Ramos (cell line): ENCODE data around the gene KCNG2.

Experiments used
- in situ Hi-C: fragments of 300-500 bp; cut with MboI; formaldehyde crosslinking; loops from one replicate; pipeline ENCODE4 v1.14.3; 2022; ENCODE audit warnings: low sequenced_read_pairs; ENCODE audit not compliant: unreplicated experiment

The KCNG2 gene

DNA sequence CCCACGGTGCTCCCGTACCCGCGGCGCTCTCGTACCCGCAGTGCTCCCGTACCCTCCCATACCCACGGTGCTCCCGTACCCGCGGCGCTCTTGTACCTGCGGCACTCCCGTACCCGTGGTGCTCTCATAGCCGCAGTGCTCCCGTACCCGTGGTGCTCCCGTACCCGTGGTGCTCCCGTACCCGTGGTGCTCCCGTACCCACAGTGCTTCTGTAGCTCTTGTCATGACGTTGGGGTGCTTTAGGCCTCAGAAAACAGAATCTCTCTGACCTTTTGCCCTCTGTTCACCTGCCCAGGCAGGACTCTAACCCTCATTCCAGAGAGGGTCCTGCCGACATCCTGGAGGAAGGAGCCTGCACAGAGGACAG lies 118.4 kb downstream of the KCNG2 start:
- in situ Hi-C loops, result no loop called here

DNA sequence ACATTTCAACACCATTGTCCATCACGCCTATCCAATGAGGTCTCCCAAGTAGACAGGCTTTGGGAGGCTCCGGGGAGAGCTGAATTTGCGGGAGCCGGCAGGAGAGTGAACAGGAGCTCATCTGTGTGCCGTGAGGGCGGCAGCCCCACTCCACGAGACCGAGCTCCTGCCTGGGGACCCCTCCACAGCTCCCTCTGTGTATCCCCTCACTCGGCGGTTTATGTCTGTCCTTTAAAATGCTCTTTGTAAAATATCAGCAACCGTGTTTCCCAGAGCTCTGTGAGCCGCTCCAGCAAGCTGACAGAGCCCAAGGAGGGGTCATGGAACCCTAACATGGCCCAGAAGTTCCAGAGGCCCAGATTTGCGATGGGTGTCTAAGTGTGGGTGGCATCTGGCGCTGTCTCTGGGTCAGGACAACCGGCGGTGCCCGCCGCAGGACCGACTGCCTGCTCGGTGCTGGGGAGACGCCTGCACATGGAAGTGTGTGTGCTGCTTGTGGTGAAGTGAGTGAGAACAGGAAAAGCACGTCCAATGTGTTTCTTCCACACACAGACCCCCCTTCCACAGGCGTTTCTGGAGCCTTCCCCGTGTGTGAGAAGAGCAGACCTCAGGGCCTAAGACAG lies 118.9 kb downstream of the KCNG2 start:
- in situ Hi-C loops, result no loop called here

DNA sequence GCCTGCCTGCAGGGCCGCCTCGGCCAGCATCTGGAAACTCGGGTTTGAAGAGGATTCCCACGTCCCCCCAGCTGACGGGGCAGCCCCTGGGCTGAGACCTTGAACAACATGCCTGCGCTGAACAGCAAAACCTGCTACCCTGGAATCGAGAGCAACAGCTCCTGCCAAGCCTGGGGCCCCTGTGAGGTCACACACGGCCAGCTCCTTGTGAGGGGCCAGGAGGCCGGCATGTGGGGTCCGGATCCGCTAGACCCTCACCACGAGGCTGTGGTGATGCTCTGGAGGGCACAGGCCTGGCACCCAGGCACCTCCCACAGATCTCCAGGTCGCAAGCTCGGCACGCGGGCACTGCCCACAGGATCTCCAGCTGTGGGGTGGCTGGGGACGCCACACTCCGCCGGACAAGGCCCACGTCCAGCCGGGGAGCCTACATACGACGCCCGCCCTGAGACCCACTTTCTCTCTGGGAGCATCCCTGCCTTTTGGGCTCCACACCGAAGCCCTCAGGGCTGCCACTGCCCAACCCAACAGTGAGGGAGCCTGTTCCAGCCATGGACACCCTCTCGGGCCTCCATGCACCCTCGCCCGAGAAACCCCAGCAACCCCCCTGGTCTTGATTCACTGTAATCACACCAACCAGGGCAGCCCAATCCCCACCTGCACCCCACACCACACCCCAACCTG lies 119.6 kb downstream of the KCNG2 start:
- in situ Hi-C loops, result no loop called here

DNA sequence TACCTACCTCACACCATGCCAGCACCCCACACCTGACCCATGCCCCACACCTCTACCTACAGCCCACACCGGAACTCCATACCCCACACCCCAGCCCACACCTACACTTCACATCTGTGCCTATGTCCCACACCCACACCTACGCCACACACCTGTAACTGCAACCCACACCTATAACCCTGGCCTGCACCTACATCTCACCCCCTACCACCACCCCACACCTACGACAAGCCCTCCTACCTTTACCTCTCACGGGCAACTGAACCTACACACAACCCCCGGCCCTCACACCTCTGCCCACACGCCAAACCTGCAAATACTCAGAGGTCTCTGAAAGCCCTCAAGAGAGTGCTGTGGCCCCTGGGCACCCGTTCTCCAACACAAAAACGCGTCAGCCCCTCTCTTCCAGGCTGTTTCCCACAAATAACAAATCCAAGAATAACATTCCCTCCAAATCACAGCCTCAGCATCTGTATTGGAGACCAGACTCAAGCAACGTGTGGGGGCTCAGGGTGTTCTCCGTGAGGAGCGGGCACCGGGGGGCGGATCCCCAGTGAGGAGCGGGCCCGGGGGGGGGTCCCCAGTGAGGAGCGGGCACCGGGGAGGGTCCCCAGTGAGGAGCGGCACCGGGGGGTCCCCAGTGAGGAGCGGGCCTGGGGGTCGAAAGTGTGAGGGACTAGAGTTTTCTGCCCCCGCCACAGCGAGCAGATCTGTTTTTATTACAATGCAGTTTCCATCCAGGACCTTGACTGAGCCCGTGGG lies 120.3 kb downstream of the KCNG2 start:
- in situ Hi-C loops, result no loop called here

DNA sequence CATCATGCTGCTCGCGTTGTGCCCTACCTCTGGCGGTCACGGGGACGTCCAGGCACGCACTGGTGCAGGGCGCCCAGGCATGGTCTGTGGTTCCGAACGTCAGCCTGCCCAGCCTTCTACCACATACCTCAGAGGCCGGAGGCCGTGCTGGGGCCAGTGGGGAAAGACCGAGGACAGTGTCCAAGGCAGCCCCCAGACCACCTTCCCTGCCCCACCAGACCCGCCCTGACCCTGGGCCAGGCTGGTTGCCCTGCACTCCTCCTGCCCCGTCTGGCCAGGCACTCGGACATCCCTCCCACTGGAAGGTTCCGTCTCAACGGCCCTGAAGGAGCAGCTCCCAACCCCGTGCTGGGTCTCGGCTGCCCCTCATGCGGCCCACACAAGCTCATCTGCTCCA lies 120.9 kb downstream of the KCNG2 start:
- in situ Hi-C loops, result no loop called here

DNA sequence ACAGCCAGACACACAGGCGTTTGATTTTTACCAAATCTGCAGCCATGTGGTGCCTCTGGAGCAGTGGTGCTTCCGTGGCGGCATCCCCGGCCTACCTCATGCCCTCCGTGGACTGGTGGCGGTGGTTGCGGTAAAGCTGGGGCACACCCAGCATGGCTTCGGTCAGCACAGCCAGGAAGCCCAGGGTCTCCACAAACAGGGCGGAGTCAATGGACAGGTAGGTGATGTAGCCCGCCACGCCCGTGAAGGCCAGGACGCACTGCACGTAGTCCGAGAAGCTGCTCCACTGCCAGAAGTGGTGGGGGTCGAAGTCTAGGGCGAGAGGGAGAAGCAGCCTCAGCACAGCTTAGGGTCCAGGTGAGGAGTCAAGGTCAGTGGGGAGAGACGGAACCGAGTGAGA lies 121.4 kb downstream of the KCNG2 start:
- in situ Hi-C loops, result no loop called here

DNA sequence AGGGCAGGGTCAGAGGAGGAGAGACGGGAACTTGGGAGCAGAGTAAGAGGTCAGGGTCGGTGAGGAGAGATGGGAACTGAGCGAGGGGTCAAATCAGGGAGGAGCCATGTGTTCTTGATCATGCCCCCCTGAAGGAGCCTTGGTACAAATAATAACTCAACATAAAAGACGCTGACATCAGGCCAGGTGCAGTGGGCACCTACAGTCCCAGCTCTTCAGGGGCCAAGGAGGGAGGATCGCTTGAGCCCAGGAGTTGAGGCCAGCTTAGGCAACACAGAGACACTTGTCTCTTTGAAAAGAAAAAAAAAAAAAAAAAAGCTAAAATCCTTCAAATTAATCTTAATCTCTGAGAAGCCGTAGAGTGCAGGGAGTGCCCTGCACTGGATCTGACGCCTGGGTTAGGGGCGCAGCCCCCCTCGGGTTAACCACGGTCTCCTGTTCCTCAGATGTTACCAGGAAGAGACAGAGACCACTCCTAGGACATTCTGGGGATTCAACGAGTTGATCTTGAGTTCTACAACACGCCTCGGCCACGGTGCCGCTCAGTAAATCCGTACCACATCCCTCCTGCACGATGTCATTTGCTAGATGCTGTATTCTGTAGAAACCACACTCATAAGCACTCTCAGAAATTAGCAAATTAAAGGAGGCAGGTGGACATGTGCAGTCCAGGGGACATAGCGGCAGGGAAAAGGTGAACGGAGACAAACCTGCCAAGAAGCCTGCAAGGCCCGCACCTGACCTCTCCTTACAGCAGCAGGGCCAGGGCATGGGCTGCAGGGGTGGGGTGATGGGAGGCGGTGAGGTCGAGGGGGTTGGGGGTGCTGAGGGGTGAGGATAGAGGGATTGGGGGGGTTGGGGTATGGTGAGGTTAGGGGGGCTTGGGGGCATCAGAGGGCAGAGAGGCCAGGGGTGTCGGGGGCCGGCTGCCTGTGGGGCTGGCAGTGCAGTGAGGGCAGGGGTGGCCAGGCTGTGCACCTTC lies 124.5 kb downstream of the KCNG2 start:
- in situ Hi-C loops, result no loop called here

DNA sequence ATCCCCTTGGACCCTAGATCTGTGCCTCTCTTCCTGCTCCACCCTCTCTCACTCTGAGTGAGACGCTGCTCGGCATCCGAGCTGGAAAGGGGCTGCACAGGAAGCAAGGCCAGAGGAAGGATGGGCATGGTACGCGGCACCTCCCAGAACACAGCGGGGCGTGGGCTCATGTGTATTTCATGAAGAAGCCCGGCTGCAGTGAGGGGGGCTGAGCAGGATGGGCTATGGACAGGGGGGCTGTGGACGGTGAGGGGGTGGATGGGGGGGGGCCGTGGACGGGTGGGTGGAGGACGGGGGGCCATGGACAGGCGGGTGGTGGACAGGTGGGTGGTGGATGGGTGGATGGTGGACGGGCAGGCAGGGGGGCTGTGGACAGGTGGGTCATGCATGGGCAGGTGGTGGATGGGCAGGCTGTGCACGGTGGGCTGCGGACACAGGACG lies 125.3 kb downstream of the KCNG2 start:
- in situ Hi-C loops, result no loop called here

DNA sequence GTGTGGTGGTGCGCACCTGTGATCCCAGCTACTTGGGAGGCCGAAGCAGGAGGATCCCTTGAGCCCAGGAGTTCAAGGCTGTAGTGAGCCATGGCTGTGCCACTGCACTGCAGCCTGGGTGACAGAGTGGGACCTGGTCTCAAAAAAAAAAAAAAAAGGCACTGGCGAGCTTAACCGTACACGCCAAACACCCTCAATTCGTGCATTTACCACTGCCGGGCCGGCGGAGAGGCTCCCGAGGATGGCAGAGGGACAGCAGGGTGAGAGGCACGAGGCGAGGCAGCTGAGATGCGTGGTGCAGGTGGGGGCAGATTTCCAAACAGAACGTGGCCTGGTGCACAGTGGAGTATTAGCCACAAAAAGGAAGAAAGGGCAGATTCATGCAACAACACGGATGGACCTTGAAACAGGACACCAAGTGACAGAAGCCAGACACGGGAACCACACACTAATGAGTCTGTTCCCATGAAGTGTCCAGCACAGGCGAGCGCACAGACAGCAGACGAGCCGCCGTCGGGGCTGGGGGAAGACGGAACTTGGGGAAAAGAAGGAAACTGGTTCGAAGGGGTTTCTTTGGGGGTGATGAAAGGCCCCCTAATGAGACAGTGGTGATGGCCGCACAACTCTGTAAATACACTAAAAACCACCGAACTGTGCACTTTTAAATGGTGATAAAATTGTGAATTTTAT lies 126.3 kb downstream of the KCNG2 start:
- in situ Hi-C loops, result no loop called here

DNA sequence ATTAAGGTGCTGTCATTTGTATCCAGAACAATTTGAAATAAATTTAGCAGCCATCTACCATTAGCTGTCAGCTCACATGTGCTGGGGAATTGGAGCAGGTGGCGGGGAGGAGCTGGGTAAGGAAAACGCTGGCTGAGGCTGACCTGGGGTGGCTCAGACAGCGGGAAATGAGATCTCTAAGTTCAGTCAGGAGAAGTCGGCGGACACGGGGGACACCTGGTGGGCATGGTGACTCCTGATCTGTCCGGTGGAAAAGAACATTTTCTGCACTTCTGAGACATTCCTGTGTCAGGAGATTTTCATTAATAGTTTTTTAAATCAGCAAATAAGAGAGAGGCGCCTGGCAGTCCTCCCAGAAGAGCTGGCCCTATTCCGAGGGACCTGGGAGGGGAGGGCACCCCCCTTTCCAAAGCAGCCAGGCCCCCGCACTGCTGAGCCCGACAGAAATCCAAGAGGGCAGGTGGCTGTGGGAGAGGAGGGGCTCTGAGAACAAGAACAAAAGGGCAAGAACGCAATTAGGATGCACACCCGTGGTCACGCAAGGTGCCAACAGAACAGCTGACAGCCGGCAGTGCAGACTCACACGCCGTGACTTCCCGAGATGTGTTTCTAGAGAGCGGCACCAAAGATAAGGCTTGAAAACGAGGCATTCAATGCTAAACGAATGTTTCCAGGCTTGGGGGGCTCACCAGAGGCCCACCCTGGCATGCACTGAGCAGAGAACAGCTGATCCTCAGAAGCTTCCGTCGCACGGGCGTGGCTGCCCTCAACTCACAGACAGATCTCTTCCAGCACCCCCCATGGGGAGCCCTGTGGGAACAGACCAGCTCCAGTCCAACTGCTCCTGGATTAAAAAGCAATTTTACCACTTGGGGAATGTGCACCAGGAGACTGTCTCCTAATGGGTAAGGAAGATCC lies 127.3 kb downstream of the KCNG2 start:
- in situ Hi-C loops, result no loop called here

DNA sequence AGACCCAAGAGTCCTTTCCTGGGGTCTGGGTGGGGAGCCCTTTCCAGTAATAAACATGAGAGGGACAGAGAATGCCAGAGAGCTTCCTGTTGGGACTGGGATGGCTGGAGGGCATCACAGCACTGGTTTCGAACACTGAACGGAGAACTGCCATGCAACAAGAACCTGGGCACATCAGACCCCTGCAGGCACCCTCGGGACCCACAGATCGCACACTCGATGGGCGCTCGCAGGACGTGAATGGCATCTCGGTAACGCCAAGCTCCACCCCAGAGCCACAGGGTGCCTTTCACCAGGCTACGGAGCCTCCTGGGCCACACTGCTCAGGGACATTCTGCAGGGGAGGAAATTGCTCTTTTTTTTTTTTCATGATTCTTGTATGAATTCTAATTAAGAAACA lies 128.6 kb downstream of the KCNG2 start:
- in situ Hi-C loops, result no loop called here

DNA sequence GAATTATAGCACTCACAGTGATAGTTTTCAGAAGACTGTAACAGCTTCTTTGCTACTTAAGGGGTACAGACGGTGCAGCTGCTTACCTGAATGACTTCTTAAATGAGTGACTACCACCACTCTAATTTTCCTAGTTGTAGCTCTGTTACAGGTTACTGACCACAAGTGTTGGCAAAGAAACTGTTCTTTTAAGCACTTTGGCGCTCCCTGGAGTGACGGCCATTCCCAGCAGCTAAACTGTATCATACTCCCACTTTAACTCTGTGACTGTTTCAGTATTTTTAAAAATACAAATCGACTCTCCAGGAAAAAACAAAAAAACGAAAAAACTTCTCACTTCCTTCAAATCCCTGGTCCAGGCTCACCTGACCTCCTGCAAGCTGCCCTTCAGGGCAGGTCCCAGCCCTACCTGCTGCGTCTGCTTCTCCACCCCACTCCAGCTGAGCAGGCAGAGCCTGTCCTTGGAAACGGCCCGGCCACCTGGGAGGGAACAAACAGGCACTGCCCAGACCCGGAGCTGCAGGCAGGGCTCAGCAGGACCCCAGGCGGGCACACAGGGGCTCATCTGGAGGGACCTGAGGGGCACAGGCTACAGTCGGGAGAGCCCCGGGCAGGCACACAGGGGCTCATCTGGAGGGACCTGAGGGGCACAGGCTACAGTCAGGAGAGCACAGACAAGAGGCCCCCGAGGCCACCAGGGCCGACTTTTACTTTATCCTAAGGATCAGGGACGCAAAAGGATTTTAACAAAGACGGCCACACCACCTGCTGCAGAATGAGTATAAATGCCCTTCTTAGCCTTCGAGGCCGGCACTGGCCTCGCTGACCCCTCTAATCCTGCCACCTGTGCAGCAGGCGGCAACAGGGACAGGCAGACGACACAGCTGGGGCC lies 129.2 kb downstream of the KCNG2 start:
- in situ Hi-C loops, result no loop called here

DNA sequence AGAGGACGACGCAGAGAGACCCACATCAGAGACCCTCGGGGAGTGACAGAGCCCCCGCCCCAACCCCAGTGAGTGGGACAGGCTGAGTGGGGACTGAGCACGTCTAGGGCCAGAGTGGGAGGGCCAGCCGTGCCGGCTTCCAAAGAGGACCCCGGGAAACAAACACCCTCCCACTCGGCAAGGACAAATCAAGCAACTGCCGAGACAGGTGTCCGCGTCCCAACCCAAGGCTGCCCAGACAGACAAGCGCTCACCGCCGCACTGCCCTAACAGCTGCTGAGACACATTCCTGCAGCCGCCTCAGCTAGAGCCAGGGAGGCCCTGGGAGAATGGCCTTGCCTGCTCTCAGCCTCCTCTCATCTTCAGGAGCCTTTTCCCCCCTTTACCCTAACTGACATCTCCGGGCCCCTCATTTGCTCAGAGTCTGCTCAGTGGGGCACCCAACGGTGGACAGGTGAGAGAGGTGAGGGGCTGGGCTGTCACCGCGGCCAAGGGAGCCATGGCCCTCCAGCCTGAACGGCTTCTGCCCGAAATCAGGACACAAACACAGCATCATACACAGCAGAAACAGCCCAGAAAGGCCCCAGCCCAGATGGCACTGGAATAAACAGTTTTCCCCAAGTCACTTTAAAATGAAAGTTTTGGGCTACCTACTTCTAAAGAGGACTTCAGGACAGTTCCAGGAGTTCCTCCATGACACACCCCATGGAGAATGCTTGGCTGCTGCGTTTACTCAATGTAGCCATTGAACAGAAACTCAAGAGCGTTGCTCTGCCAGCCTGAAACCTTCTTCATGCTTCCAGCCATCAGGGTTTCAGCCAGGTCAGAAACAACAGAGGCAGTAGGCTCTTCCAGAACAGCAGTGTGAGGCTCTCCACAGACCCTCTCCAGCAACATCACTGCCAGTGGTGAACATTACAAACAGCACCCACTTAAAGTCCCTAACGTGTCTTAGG lies 130.1 kb downstream of the KCNG2 start:
- in situ Hi-C loops, result no loop called here

DNA sequence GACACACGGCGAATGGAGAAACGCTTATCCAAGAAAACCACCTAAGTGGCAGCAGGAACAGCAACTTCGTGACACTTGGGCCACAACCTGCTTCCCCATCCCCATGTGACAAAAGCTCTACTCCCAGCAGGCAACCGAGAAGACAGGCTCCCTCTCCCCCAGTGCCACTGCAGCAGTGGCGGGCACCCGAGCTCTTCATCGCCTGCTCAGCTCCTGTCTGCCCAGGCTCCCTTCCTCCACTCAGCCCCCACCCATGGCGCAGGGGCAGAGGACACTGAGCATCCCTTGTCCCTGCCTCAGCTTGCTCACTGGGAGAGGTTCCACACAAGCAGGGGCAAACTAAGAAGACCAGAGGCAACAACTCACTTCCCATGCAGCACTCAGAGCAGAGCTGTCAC lies 130.8 kb downstream of the KCNG2 start:
- in situ Hi-C loops, result no loop called here

DNA sequence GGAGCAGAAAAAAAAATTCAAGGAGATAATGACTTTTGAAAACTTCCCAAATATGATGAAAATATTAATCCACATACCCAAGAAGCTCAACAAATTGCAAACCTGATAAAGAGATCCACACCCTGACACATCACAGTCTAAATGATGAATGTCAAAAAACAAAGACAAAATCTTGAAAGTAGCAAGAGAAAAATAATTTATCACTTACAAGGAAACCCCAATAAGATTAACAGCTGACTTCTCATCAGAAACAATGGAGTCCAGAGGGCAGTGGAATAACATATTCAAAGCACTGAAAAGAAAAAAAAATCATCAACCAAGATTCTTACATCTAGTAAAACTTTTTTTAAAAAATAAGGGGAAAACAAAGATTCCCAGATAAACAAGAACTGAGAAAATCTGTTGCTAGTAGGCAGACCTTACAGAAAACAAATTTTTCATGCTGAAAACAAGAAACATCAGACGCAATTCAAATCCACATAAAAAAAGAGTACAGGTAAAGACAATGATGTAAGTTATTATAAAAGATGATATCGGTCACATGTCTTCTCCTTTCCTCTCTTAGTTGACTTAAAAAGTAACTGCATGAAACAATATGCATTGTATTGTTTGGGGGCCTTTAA lies 132.4 kb downstream of the KCNG2 start:
- in situ Hi-C loops, result no loop called here

DNA sequence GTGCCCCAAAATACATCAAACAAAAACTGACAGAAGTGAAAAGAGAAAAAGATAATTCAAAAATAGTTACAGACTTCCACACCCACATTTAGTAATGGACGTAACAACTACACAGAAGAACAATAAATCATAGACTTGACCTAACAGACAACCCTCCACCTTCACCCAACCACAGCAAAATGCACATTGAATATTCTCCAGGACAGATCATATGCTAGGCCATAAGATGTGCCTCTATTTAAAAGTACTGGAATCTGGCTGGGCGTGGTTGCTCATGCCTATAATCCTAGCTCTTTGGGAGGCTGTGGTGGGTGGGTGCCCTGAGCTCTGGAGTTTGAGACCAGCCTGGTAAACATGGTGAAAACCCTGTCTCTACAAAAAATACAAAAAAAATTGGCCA lies 133.7 kb downstream of the KCNG2 start:
- in situ Hi-C loops, result no loop called here
